ENCODE data around the gene WNT4. TPM values are rescaled to one million over a fixed set of nuclear protein-coding genes. Genes with fewer than 3 reads are reported as not detected.

The WNT4 gene
- total and polyA plus RNA-seq, 10 of the 15 experiments (the other 5 are each of a cell fraction or from before 2014, with no cell fraction given): 0.01 TPM; not detected in 9

DNA sequence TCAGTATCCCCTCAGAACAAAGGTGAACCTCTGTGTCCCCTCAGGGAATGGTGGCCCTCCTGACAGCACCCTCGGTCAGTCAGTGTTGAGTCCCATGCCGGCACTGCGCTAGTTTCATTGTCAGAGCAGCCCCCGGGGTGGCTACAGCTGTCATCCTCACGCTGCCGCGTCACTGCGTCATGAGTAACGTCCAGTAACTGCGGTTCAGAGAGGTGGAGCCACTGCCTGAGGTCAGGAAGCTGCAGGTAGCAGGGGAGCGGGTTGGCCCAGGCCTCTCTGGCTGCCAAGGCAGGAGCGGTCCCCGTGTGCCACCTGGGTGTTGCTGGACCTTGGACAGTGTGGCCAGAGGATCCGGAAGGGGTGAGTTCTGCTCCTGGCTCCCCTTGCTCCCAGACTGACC is 20.2 kb upstream of the WNT4 start:
- intact Hi-C loops (cut with micrococcal nuclease; ENCODE audit: unreplicated experiment): no loop called here
- DNase-seq (ENCODE audit: low read depth, low spot score) (no peak), ATAC-seq (no peak), FAIRE-seq (no peak)
- ChIA-PET SMC1A (ENCODE audit: uncharacterized antibody, unreplicated experiment) (no interaction called here), RAD21 (ENCODE audit: unreplicated experiment) (no interaction called here), POLR2A (no interaction called here), CTCF (no interaction called here)
- WGBS (ENCODE audit: insufficient coverage, insufficient replicate concordance, low lambda C conversion rate, missing lambda C conversion rate): 61% methylated on average over 14 of the region's 14 CpGs
- in situ Hi-C loops (cut with MboI): no loop called here
- H3K9ac ChIP-seq (ENCODE audit: control insufficient read depth, insufficient read depth, low read length): no peak overlapping the region
- H3K9me3 ChIP-seq (replicated peaks; ENCODE audit: control insufficient read depth, insufficient read depth, low read length): no peaks in the 10 kb centered on the region
- no peaks in the 10 kb centered on the region for H4K20me1 ChIP-seq (ENCODE audit: control insufficient read depth, insufficient read depth)
- BruUV-seq (replicated peaks): no TSS peak
- H3K4me3 ChIP-seq: no peak overlapping the region
- no peaks in the 10 kb centered on the region for H3K27me3 ChIP-seq (replicated peaks in 1 of 2; ENCODE audit: control insufficient read depth in 2 of 2, insufficient read depth in 2 of 2, low read length in 1 of 2)
- H3K79me2 ChIP-seq (ENCODE audit: control insufficient read depth, insufficient read depth, low read length): no peaks in the 10 kb centered on the region
- H2AFZ ChIP-seq (ENCODE audit: control insufficient read depth, low read depth, low read length): no peak overlapping the region
- H3K27ac ChIP-seq (ENCODE audit: control insufficient read depth, insufficient read depth): no peak overlapping the region
- H3K4me2 ChIP-seq (ENCODE audit: control insufficient read depth, insufficient read depth): no peak overlapping the region
- no peaks in the 10 kb centered on the region for H3K36me3 ChIP-seq (ENCODE audit: control insufficient read depth in 2 of 2, insufficient read depth in 2 of 2, low read length in 1 of 2)
- peaks cover 19% of the 10 kb centered on the region for H3K4me1 ChIP-seq (ENCODE audit: control insufficient read depth, insufficient read depth, low read length)
- TF ChIP-seq NFYA (IDR thresholded peaks at IDR 0.05; ENCODE audit: borderline replicate concordance, low read depth, low read length): no peak
- no peak for TF ChIP-seq MYC (IDR thresholded peaks at IDR 0.05; ENCODE audit: insufficient read depth, insufficient read length, insufficient replicate concordance, low read length, severe bottlenecking)
- TF ChIP-seq BACH1 (IDR thresholded peaks at IDR 0.05; ENCODE audit: borderline replicate concordance): no peak
- TF ChIP-seq, protein P1, sequence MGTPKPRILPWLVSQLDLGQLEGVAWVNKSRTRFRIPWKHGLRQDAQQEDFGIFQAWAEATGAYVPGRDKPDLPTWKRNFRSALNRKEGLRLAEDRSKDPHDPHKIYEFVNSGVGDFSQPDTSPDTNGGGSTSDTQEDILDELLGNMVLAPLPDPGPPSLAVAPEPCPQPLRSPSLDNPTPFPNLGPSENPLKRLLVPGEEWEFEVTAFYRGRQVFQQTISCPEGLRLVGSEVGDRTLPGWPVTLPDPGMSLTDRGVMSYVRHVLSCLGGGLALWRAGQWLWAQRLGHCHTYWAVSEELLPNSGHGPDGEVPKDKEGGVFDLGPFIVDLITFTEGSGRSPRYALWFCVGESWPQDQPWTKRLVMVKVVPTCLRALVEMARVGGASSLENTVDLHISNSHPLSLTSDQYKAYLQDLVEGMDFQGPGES (IDR thresholded peaks at IDR 0.05): no peak
- TF ChIP-seq, protein P2, sequence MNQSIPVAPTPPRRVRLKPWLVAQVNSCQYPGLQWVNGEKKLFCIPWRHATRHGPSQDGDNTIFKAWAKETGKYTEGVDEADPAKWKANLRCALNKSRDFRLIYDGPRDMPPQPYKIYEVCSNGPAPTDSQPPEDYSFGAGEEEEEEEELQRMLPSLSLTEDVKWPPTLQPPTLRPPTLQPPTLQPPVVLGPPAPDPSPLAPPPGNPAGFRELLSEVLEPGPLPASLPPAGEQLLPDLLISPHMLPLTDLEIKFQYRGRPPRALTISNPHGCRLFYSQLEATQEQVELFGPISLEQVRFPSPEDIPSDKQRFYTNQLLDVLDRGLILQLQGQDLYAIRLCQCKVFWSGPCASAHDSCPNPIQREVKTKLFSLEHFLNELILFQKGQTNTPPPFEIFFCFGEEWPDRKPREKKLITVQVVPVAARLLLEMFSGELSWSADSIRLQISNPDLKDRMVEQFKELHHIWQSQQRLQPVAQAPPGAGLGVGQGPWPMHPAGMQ (IDR thresholded peaks at IDR 0.05; ENCODE audit: borderline replicate concordance): no peak
- TF ChIP-seq NFYB (IDR thresholded peaks at IDR 0.05; ENCODE audit: insufficient read depth, low read depth, low read length): no peak
- TF ChIP-seq, protein P3, sequence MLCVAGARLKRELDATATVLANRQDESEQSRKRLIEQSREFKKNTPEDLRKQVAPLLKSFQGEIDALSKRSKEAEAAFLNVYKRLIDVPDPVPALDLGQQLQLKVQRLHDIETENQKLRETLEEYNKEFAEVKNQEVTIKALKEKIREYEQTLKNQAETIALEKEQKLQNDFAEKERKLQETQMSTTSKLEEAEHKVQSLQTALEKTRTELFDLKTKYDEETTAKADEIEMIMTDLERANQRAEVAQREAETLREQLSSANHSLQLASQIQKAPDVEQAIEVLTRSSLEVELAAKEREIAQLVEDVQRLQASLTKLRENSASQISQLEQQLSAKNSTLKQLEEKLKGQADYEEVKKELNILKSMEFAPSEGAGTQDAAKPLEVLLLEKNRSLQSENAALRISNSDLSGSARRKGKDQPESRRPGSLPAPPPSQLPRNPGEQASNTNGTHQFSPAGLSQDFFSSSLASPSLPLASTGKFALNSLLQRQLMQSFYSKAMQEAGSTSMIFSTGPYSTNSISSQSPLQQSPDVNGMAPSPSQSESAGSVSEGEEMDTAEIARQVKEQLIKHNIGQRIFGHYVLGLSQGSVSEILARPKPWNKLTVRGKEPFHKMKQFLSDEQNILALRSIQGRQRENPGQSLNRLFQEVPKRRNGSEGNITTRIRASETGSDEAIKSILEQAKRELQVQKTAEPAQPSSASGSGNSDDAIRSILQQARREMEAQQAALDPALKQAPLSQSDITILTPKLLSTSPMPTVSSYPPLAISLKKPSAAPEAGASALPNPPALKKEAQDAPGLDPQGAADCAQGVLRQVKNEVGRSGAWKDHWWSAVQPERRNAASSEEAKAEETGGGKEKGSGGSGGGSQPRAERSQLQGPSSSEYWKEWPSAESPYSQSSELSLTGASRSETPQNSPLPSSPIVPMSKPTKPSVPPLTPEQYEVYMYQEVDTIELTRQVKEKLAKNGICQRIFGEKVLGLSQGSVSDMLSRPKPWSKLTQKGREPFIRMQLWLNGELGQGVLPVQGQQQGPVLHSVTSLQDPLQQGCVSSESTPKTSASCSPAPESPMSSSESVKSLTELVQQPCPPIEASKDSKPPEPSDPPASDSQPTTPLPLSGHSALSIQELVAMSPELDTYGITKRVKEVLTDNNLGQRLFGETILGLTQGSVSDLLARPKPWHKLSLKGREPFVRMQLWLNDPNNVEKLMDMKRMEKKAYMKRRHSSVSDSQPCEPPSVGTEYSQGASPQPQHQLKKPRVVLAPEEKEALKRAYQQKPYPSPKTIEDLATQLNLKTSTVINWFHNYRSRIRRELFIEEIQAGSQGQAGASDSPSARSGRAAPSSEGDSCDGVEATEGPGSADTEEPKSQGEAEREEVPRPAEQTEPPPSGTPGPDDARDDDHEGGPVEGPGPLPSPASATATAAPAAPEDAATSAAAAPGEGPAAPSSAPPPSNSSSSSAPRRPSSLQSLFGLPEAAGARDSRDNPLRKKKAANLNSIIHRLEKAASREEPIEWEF (IDR thresholded peaks at IDR 0.05; ENCODE audit: insufficient replicate concordance, low read depth, low read length): no peak
- TF ChIP-seq ZNF207 (IDR thresholded peaks at IDR 0.05; ENCODE audit: borderline replicate concordance): no peak
- TF ChIP-seq, protein P4, sequence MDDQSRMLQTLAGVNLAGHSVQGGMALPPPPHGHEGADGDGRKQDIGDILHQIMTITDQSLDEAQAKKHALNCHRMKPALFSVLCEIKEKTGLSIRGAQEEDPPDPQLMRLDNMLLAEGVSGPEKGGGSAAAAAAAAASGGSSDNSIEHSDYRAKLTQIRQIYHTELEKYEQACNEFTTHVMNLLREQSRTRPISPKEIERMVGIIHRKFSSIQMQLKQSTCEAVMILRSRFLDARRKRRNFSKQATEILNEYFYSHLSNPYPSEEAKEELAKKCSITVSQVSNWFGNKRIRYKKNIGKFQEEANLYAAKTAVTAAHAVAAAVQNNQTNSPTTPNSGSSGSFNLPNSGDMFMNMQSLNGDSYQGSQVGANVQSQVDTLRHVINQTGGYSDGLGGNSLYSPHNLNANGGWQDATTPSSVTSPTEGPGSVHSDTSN (IDR thresholded peaks at IDR 0.05; ENCODE audit: insufficient replicate concordance, low read depth, low read length): no peak
- TF ChIP-seq TBL1XR1 (IDR thresholded peaks at IDR 0.05; ENCODE audit: low read depth, low read length): no peak
- TF ChIP-seq NFIC (IDR thresholded peaks at IDR 0.05; ENCODE audit: low read depth, low read length): no peak
- TF ChIP-seq BCL11A (IDR thresholded peaks at IDR 0.05; ENCODE audit: low read depth, low read length): no peak
- TF ChIP-seq ATF7 (IDR thresholded peaks at IDR 0.05; ENCODE audit: low read depth): no peak
- TF ChIP-seq POLR2AphosphoS5 (IDR thresholded peaks at IDR 0.05; ENCODE audit: low read length): no peak
